ENCODE measurements around the gene ATG5. TPM values are rescaled to one million over a fixed set of nuclear protein-coding genes. Genes with fewer than 3 reads are reported as not detected.

ATG5 gene
- polyA plus RNA-seq, 1 donor (not counting 4 experiments of a cell fraction or from before 2014, with no cell fraction given) = 60.0 TPM

DNA sequence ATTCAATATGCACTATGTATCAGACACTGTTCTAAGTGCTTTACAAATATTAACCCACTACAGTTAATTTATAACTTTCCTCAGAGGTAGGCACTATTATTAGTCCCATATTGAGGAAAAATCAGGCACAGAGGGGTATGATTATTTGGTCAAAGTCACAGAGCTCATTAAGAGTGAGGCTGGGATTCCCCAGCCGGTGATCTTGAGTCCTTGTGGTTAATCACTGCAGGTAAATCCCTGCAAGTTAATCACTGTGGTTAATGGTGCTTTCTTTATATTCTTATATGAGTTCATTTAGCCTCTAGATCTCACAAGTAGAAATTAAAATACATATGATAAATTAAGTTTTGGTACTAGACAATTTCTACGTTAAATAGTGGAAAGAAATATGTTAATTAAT is 44.2 kb upstream of the ATG5 start:
- Histone ChIP-seq H3K4me1 (ENCODE audit: control insufficient read depth, extremely low read depth, insufficient read depth, low read length) (peaks cover 55% of the 10 kb centered on the region), H3K79me2 (ENCODE audit: control insufficient read depth, insufficient read depth, low read length) (peaks cover 29% of the 10 kb centered on the region), H3K4me2 (ENCODE audit: control insufficient read depth, extremely low read depth, insufficient read depth, low read depth, low read length) (peak overlapping the region; percentile 73), H3K4me3 (ENCODE audit: control insufficient read depth in 2 of 3, extremely low read depth in 1 of 3, insufficient read depth in 2 of 3, low read depth in 1 of 3, low read length in 3 of 3) (no peak overlapping the region), H2AFZ (ENCODE audit: control insufficient read depth, low read length) (no peak overlapping the region), H3K27me3 (ENCODE audit: control insufficient read depth, extremely low read depth, insufficient read depth, low read length) (no peaks in the 10 kb centered on the region), H3K9me3 (ENCODE audit: control insufficient read depth, low read depth, low read length) (no peaks in the 10 kb centered on the region), H3K36me3 (ENCODE audit: control insufficient read depth in 2 of 2, extremely low read depth in 1 of 2, insufficient read depth in 2 of 2, low read length in 2 of 2) (no peaks in the 10 kb centered on the region), H3K9me1 (ENCODE audit: control insufficient read depth, extremely low read depth, insufficient read depth, low read length) (no peaks in the 10 kb centered on the region), H4K20me1 (ENCODE audit: control insufficient read depth, extremely low read depth, insufficient read depth, low read length) (no peaks in the 10 kb centered on the region), H3K27ac (ENCODE audit: control insufficient read depth, insufficient read depth, low read length) (peak overlapping the region; percentile 84), H3K9ac (ENCODE audit: control insufficient read depth, extremely low read depth, insufficient read depth, low read length) (peak overlapping the region; percentile 31)
- dilution Hi-C loops (cut with MboI; ENCODE audit: extremely low pct_ligation_motif_present, low sequenced_read_pairs) = no loop called here
- no peak for DNase-seq (ENCODE audit: low read depth, low spot score)
- TF ChIP-seq, protein P1, sequence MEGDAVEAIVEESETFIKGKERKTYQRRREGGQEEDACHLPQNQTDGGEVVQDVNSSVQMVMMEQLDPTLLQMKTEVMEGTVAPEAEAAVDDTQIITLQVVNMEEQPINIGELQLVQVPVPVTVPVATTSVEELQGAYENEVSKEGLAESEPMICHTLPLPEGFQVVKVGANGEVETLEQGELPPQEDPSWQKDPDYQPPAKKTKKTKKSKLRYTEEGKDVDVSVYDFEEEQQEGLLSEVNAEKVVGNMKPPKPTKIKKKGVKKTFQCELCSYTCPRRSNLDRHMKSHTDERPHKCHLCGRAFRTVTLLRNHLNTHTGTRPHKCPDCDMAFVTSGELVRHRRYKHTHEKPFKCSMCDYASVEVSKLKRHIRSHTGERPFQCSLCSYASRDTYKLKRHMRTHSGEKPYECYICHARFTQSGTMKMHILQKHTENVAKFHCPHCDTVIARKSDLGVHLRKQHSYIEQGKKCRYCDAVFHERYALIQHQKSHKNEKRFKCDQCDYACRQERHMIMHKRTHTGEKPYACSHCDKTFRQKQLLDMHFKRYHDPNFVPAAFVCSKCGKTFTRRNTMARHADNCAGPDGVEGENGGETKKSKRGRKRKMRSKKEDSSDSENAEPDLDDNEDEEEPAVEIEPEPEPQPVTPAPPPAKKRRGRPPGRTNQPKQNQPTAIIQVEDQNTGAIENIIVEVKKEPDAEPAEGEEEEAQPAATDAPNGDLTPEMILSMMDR (optimal IDR thresholded peaks at IDR 0.05 in 1 of 3, IDR thresholded peaks at IDR 0.05 in 1 of 3, conservative IDR thresholded peaks at IDR 0.05 in 1 of 3; ENCODE audit: extremely low read depth in 1 of 3, insufficient read depth in 2 of 3, low read length in 3 of 3) = no peak
- no peak for TF ChIP-seq EZH2 (IDR thresholded peaks at IDR 0.05; ENCODE audit: low read length)
- peak; percentile 67 for FAIRE-seq

DNA sequence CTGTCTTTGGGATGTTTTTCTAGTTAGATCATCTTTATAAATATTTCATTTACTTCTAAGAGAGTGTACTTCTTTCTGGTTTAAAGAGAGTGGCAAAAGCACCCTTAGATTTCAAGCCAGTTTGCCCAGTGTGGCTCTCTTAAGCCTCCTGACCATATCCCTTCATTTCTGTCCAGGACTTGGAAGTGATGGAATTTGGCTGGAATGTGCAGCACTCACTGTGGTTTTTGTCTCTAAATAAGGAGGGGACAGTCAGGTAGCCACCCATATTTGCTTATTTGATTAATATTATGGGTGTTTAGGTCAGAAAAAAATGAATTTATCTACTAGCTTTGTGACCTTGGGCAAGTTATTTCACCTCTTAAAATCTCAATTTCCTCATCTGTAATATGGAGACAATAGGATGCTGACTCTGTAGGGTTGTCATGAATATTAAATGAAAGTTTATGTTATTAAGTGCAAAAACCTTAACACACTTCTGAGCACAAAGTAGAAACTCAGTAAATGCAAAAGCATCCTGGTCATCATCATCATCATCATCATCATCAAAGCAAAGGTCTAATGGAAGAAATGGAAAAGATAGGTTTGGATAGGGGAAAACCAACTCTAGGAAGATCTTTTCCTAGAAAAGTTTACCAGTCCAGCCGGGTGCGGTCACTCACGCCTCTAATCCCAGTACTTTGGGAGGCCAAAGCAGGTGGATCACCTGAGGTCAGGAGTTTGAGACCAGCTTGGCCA is 38.0 kb upstream of the ATG5 start:
- Histone ChIP-seq H3K27ac (ENCODE audit: control insufficient read depth, insufficient read depth, low read length) (no peak overlapping the region), H2AFZ (ENCODE audit: control insufficient read depth, low read length) (no peak overlapping the region), H3K27me3 (ENCODE audit: control insufficient read depth, extremely low read depth, insufficient read depth, low read length) (no peaks in the 10 kb centered on the region), H3K9ac (ENCODE audit: control insufficient read depth, extremely low read depth, insufficient read depth, low read length) (no peak overlapping the region), H3K79me2 (ENCODE audit: control insufficient read depth, insufficient read depth, low read length) (peaks cover 32% of the 10 kb centered on the region), H3K4me1 (ENCODE audit: control insufficient read depth, extremely low read depth, insufficient read depth, low read length) (peaks cover 10% of the 10 kb centered on the region), H3K9me3 (ENCODE audit: control insufficient read depth, low read depth, low read length) (no peaks in the 10 kb centered on the region), H3K9me1 (ENCODE audit: control insufficient read depth, extremely low read depth, insufficient read depth, low read length) (no peaks in the 10 kb centered on the region), H3K4me3 (ENCODE audit: control insufficient read depth in 2 of 3, extremely low read depth in 1 of 3, insufficient read depth in 2 of 3, low read depth in 1 of 3, low read length in 3 of 3) (no peak overlapping the region), H4K20me1 (ENCODE audit: control insufficient read depth, extremely low read depth, insufficient read depth, low read length) (no peaks in the 10 kb centered on the region), H3K36me3 (ENCODE audit: control insufficient read depth in 2 of 2, extremely low read depth in 1 of 2, insufficient read depth in 2 of 2, low read length in 2 of 2) (no peaks in the 10 kb centered on the region), H3K4me2 (ENCODE audit: control insufficient read depth, extremely low read depth, insufficient read depth, low read depth, low read length) (peak overlapping the region; percentile 41)
- dilution Hi-C loops (cut with MboI; ENCODE audit: extremely low pct_ligation_motif_present, low sequenced_read_pairs) = no loop called here
- no peak for DNase-seq (ENCODE audit: low read depth, low spot score)
- peak; percentile 5 for FAIRE-seq
- TF ChIP-seq, protein P1 (optimal IDR thresholded peaks at IDR 0.05 in 1 of 3, IDR thresholded peaks at IDR 0.05 in 1 of 3, conservative IDR thresholded peaks at IDR 0.05 in 1 of 3; ENCODE audit: extremely low read depth in 1 of 3, insufficient read depth in 2 of 3, low read length in 3 of 3) = no peak
- TF ChIP-seq EZH2 (IDR thresholded peaks at IDR 0.05; ENCODE audit: low read length) = no peak

All from keratinocyte (primary cell).